Naive thymus-derived CD4-positive, alpha-beta T cell (primary cell): ENCODE data around the gene GID4. TPM values are rescaled to one million over a fixed set of nuclear protein-coding genes. Genes with fewer than 3 reads are reported as not detected.

Experiments used
- ATAC-seq: fragments of 150-1000 bp; cut with Tn5 transposase; 2 replicates; pipeline ENCODE4 v1.10.0; 2021; ENCODE audit warnings: mild to moderate bottlenecking, moderate library complexity
- CTCF ChIA-PET: fragments of 350-600 bp; sonication (Branson Sonifier 250); formaldehyde crosslinking; loops from one replicate; lab custom pipeline; 2021; ENCODE audit warnings: antibody characterized with exemption; lab: Charles Lee
- POLR2A ChIA-PET: fragments of 350-600 bp; sonication (Branson Sonifier 250); formaldehyde crosslinking; loops from one replicate; lab custom pipeline; 2021; ENCODE audit warnings: antibody characterized with exemption, inconsistent platforms; lab: Charles Lee
- DNase-seq, 9 donors: peaks; one replicate each; pipeline versions ENCODE4 v3.0.0 to v3.0.0-alpha.2; 2020 to 2022; ENCODE audit warnings: mixed read lengths in 1 of 9
- H3K27ac ChIP-seq: one replicate; pipeline ENCODE4 v1.7.0; 2013; ENCODE audit warnings: mild to moderate bottlenecking, low read depth, low read length, moderate library complexity
- H3K27me3 ChIP-seq, 2 donors: one replicate each; pipeline ENCODE4 v1.7.0; 2013; ENCODE audit warnings: low read length in 2 of 2, mild to moderate bottlenecking in 2 of 2, moderate library complexity in 2 of 2; ENCODE audit not compliant: control insufficient read depth in 2 of 2, insufficient read depth in 2 of 2
- H3K36me3 ChIP-seq, 3 experiments: 1 replicate in 2 of 3; 2 replicates in 1 of 3; pipeline ENCODE4 v1.7.0; 2013; ENCODE audit warnings: low read length in 3 of 3, mild to moderate bottlenecking in 3 of 3, moderate library complexity in 1 of 3; ENCODE audit not compliant: insufficient read depth in 3 of 3, control insufficient read depth in 2 of 3
- H3K4me1 ChIP-seq, 2 donors: one replicate each; pipeline ENCODE4 v1.7.0; 2013; ENCODE audit warnings: low read length in 2 of 2, mild to moderate bottlenecking in 2 of 2, moderate library complexity in 1 of 2; ENCODE audit not compliant: control insufficient read depth in 2 of 2, insufficient read depth in 2 of 2
- H3K4me3 ChIP-seq: 2 replicates; pipeline ENCODE4 v1.7.0; 2013; ENCODE audit warnings: mild to moderate bottlenecking, low read length
- H3K9me3 ChIP-seq, 3 experiments: 1 replicate in 2 of 3; 2 replicates in 1 of 3; pipeline ENCODE4 v1.7.0; 2013; ENCODE audit warnings: low read length in 3 of 3; ENCODE audit not compliant: control insufficient read depth in 2 of 3
- H3K27ac Mint-ChIP-seq, 9 donors: one replicate each; pipeline ENCODE4 v1.8.0; 2020 to 2022; ENCODE audit warnings: mixed read lengths in 9 of 9, mild to moderate bottlenecking in 8 of 9, moderate library complexity in 5 of 9, inconsistent platforms in 2 of 9
- H3K27me3 Mint-ChIP-seq, 5 donors: one replicate each; pipeline ENCODE4 v1.8.0; 2021 to 2022; ENCODE audit warnings: mixed read lengths in 5 of 5, mild to moderate bottlenecking in 1 of 5
- H3K36me3 Mint-ChIP-seq, 5 donors: one replicate each; pipeline ENCODE4 v1.8.0; 2020 to 2022; ENCODE audit warnings: mixed read lengths in 5 of 5, mild to moderate bottlenecking in 3 of 5, inconsistent platforms in 1 of 5
- H3K4me1 Mint-ChIP-seq, 7 donors: one replicate each; pipeline ENCODE4 v1.8.0; 2020 to 2022; ENCODE audit warnings: mixed read lengths in 7 of 7, mild to moderate bottlenecking in 3 of 7, inconsistent platforms in 1 of 7
- H3K4me3 Mint-ChIP-seq, 10 donors: one replicate each; pipeline ENCODE4 v1.8.0; 2020 to 2022; ENCODE audit warnings: mild to moderate bottlenecking in 10 of 10, mixed read lengths in 10 of 10, moderate library complexity in 6 of 10, inconsistent platforms in 2 of 10
- H3K9me3 Mint-ChIP-seq, 11 donors: one replicate each; pipeline ENCODE4 v1.8.0; 2020 to 2022; ENCODE audit warnings: mixed read lengths in 11 of 11, mild to moderate bottlenecking in 4 of 11, inconsistent platforms in 1 of 11, moderate library complexity in 1 of 11
- intact Hi-C, 2 donors: fragments of 100-400 bp; cut with micrococcal nuclease; formaldehyde crosslinking; loops; one replicate each; pipeline ENCODE4 v1.15.1; 2023
- polyA plus RNA-seq, 2 donors: library from polyadenylated mRNA; unstranded; fragments of 300-500 nt; fragmentation: Illumina TruSeq; gene quantifications; one replicate each; pipeline ENCODE4 v1.2.3, GENCODE V29; 2021
- total RNA-seq, 6 experiments: library from RNA in 5 of 6; stranded (reverse) in 5 of 6; gene quantifications; 1 replicate in 5 of 6; 2 replicates in 1 of 6; pipeline ENCODE4 v1.2.3 and lab custom pipeline; 2021 to 2026

The GID4 gene
- total and polyA plus RNA-seq, 7 experiments from 2014 or later = 5.9 to 11.4 (median 7.0) TPM

DNA sequence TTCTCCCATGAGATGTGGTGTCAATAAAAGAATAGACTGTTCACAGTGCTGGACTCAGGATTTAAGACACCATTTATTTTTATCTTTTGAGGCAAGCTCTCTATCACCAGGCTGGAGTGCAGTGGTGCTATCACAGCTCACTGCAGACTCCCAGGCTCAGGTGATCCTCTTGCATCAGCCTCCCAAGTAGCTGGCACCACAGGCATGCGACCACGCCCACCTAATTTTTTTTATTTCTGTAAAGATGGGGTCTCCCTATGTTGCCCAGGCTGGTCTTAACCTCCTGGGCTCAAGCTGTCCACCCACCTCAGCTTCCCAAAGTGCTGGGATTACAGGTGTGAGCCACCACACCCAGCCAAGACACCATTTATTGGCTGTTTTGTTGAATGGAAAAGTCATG lies 29.9 kb downstream of the GID4 start:
- intact Hi-C loops = no loop called here
- no peak overlapping the region for H3K27ac ChIP-seq
- H3K9me3 ChIP-seq = no peaks in the 10 kb centered on the region
- DNase-seq (no peak), ATAC-seq (no peak)
- Mint-ChIP-seq H3K4me1 (peaks cover 0 to 14% (median 6%) of the 10 kb centered on the region in 7 donors), H3K9me3 (no peaks in the 10 kb centered on the region), H3K27ac (no peak overlapping the region), H3K36me3 (peaks cover 0 to 10% (median 3%) of the 10 kb centered on the region in 5 donors), H3K4me3 (no peak overlapping the region), H3K27me3 (peaks cover 0 to 14% (median 0%) of the 10 kb centered on the region in 5 donors)
- peaks cover 0 to 4% of the 10 kb centered on the region in 2 donors for H3K4me1 ChIP-seq
- H3K27me3 ChIP-seq = no peaks in the 10 kb centered on the region
- ChIA-PET POLR2A (no interaction called here), CTCF (no interaction called here)
- no peak overlapping the region for H3K4me3 ChIP-seq
- H3K36me3 ChIP-seq = peaks cover 0 to 15% (median 0%) of the 10 kb centered on the region in 3 experiments

DNA sequence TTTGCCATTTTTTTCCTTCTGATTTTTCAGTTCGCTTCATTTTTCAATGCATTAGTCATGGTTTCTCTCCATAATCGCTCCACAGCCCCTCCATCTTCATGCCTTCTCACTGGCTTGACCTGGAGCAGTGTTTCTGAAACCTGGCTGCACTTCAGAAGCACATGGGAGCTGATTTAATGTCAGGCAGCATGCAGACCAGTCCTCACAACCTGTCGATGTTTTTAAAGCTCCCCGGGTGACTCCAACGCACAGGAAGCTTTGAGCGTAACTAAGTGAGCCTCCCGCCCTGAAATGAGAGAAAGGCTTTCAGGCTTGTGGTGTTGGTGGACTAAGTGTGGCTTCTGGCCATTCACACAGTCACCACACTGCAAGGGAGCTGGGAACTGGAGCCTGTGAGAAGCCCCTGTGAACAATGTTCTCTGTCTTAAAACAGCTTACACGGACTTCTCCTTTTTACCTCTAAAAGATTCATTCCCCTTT lies 31.7 kb downstream of the GID4 start:
- H3K36me3 ChIP-seq = no peaks in the 10 kb centered on the region
- H3K4me1 ChIP-seq = peaks cover 0 to 4% of the 10 kb centered on the region in 2 donors
- Mint-ChIP-seq H3K4me3 (peak overlapping the region in 1 of 10 donors; percentile 54), H3K27ac (peak overlapping the region in 1 of 9 donors; percentile 28), H3K36me3 (no peaks in the 10 kb centered on the region), H3K9me3 (no peaks in the 10 kb centered on the region), H3K27me3 (peaks cover 0 to 19% (median 5%) of the 10 kb centered on the region in 5 donors), H3K4me1 (peaks cover 0 to 14% (median 8%) of the 10 kb centered on the region in 7 donors)
- H3K27me3 ChIP-seq = no peaks in the 10 kb centered on the region
- POLR2A ChIA-PET = no interaction called here
- ATAC-seq (peak; percentile 22), DNase-seq (no peak)
- H3K27ac ChIP-seq = no peak overlapping the region
- intact Hi-C loops = no loop called here
- CTCF ChIA-PET = interaction anchor here (0.7 kb wide), 1 partner anchor 321 kb away, joined by 3 read pairs; no protein-coding TSS in a partner anchor
- no peaks in the 10 kb centered on the region for H3K9me3 ChIP-seq
- H3K4me3 ChIP-seq = no peak overlapping the region

DNA sequence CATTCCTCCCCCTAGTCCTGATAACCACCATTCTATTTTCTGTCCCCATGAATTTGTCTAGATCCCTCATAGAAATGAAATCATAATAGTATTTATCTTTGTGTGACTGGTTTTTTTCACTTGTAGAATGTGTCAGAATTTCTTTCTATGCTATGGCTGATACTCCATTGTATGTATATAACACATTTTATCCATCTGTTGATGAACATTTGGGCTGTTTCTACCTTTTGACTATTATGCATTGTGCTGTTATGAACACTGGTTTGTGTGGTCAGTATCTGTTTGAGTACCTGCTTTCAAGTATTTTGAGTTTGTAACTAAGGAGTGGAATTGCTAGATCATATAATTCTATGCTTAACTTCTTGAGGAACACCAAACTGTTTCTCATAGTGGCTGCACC lies 32.5 kb downstream of the GID4 start:
- Mint-ChIP-seq H3K36me3 (no peaks in the 10 kb centered on the region), H3K4me1 (peaks cover 0 to 14% (median 8%) of the 10 kb centered on the region in 7 donors), H3K27me3 (peaks cover 0 to 23% (median 5%) of the 10 kb centered on the region in 5 donors), H3K4me3 (no peak overlapping the region), H3K9me3 (no peaks in the 10 kb centered on the region), H3K27ac (no peak overlapping the region)
- Histone ChIP-seq H3K27me3 (no peaks in the 10 kb centered on the region), H3K4me1 (peaks cover 0 to 4% of the 10 kb centered on the region in 2 donors), H3K36me3 (no peaks in the 10 kb centered on the region), H3K4me3 (no peak overlapping the region), H3K9me3 (no peaks in the 10 kb centered on the region), H3K27ac (no peak overlapping the region)
- ChIA-PET POLR2A (no interaction called here), CTCF (no interaction called here)
- intact Hi-C loops = no loop called here
- ATAC-seq (no peak), DNase-seq (no peak)

DNA sequence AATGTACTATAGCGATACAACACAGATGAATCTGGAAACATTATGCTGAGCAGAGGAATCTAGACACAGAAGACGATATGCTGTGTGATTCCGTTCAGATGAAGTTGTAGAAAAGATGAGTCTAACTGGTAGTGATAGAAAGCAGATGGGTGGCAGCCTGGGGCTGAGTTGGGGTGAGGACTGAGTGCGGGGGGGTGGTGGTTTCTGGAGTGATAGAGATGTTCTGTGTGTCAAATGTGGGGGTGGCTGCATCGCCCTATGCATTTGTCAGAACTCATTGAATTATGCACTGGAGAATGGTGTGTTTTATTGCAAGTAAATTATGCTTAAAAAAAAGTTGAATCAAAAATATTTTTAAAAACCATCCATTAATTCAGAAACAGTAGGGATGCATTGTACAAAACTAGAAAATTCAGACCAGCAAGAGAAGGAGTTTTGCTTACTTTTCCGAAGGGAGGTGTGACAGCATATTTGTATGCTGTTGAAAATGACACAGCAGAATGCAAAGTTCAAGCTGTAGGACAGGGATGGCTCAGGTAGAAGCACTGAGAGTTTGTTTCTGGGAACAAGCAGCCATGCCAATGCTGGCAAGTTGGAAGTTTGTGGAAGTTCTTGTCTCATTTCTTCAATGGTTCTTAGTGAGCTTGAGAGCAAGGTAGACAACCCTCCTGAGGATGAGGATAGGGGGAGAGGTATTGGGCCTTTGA lies 35.5 kb downstream of the GID4 start:
- ATAC-seq = no peak
- Mint-ChIP-seq H3K27me3 (peaks cover 3 to 27% (median 12%) of the 10 kb centered on the region in 5 donors), H3K9me3 (no peaks in the 10 kb centered on the region), H3K27ac (no peak overlapping the region), H3K36me3 (no peaks in the 10 kb centered on the region), H3K4me1 (peaks cover 0 to 14% (median 8%) of the 10 kb centered on the region in 7 donors), H3K4me3 (no peak overlapping the region)
- intact Hi-C loops = no loop called here
- no peaks in the 10 kb centered on the region for H3K9me3 ChIP-seq
- DNase-seq = no peak
- no peaks in the 10 kb centered on the region for H3K36me3 ChIP-seq
- peaks cover 0 to 4% of the 10 kb centered on the region in 2 donors for H3K4me1 ChIP-seq
- ChIA-PET CTCF (no interaction called here), POLR2A (interaction anchor here (0.6 kb wide), 1 partner anchor 602 kb away, joined by 3 read pairs; no protein-coding TSS in a partner anchor)
- no peaks in the 10 kb centered on the region for H3K27me3 ChIP-seq
- H3K4me3 ChIP-seq = no peak overlapping the region
- no peak overlapping the region for H3K27ac ChIP-seq

DNA sequence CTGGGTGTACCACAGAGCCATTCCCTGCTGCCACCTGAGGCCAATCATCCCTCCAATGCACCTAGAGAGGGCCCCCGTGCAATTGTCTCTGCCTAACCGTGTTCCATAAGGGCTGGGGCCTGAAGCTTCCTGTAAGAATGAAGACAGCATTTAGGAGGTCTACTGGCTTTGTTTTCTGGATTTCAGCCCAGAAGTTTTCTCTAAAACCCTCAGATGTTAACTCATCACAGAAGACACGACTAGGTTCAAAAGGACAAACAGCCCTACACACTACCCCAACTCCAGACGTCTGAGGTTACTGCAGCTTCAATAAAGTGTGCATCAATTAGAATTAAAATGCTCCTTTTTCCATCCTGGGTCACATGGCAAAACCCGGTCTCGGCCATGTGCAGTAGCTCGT lies 37.7 kb downstream of the GID4 start:
- POLR2A ChIA-PET = no interaction called here
- H3K27ac Mint-ChIP-seq = no peak overlapping the region

DNA sequence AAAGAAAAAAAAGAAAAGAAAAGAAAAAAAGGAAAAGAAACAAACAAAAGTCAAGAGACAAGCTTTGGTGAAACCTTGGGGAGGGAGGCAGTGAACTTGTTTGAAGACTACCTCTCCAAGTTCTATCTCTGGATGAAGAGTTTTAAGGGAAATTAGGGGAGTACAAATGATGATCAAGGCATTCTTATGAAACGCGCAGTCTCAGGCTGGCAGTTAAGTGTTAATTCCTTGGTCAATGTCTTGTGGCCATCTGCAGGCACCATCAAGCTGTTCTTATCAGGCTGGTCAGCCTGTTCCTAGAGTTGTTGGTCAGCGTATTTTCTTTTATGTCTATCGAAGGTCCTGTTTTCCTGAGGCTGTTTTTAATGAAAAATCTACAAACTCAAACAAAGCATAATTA lies 40.3 kb downstream of the GID4 start:
- Histone ChIP-seq H3K36me3 (no peaks in the 10 kb centered on the region), H3K27ac (no peak overlapping the region), H3K4me1 (no peaks in the 10 kb centered on the region), H3K9me3 (no peaks in the 10 kb centered on the region), H3K27me3 (no peaks in the 10 kb centered on the region), H3K4me3 (no peak overlapping the region)
- no peaks in the 10 kb centered on the region for H3K9me3 Mint-ChIP-seq
- ATAC-seq = no peak
- H3K4me1 Mint-ChIP-seq = peaks cover 0 to 3% (median 0%) of the 10 kb centered on the region in 7 donors
- no peaks in the 10 kb centered on the region for H3K36me3 Mint-ChIP-seq
- intact Hi-C loops = no loop called here
- POLR2A ChIA-PET = no interaction called here
- H3K4me3 Mint-ChIP-seq = no peak overlapping the region
- CTCF ChIA-PET = no interaction called here
- no peak for DNase-seq
- H3K27ac Mint-ChIP-seq = no peak overlapping the region
- H3K27me3 Mint-ChIP-seq = peaks cover 7 to 24% (median 17%) of the 10 kb centered on the region in 5 donors

More for the DNA sequence above, 37.7 kb downstream of the GID4 start:
- Mint-ChIP-seq H3K4me1 (peaks cover 0 to 2% (median 0%) of the 10 kb centered on the region in 7 donors), H3K27me3 (peaks cover 7 to 27% (median 17%) of the 10 kb centered on the region in 5 donors), H3K36me3 (no peaks in the 10 kb centered on the region), H3K9me3 (no peaks in the 10 kb centered on the region), H3K4me3 (no peak overlapping the region)
- H3K4me3 ChIP-seq = no peak overlapping the region
- ATAC-seq (no peak), DNase-seq (no peak)
- H3K4me1 ChIP-seq = no peaks in the 10 kb centered on the region
- no peaks in the 10 kb centered on the region for H3K27me3 ChIP-seq
- H3K27ac ChIP-seq = no peak overlapping the region
- intact Hi-C loops = no loop called here
- H3K36me3 ChIP-seq = no peaks in the 10 kb centered on the region
- H3K9me3 ChIP-seq = no peaks in the 10 kb centered on the region
- CTCF ChIA-PET = no interaction called here
